HG03378 (cell line): Measurements from ENCODE around the gene NKD2.
"Not testable (repeated sequence)": the region's sequence is repeated elsewhere in the genome, so short reads cannot be mapped to it uniquely, and the experiment has no call there.

Source experiments
- ATAC-seq: cut with Tn5 transposase; IDR thresholded peaks from one replicate; pipeline ENCODE4 v1.9.1; 2021; ENCODE audit warnings: mild to moderate bottlenecking, moderate library complexity; ENCODE audit not compliant: unreplicated experiment

The NKD2 gene

DNA sequence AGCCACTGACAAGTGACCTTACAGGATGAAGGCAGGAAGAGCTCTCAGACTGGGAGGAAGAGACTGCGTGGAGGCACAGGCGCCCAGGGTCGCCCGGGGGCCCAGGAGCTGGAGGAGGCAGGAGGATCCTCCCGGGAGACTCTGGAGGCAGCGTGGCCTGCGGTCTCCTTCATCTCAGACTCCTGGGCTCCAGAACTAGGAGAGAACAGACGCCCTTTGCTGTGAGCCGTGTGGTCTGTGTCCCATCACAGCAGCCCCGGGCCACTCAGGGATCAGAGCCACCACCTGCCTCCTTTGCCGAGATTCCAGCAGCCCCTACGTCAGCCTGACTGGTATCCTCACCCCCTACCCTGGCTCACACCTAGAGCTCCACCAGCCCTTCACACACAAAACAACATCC, 58.1 kb downstream of the NKD2 start:
- ATAC-seq: no peak

DNA sequence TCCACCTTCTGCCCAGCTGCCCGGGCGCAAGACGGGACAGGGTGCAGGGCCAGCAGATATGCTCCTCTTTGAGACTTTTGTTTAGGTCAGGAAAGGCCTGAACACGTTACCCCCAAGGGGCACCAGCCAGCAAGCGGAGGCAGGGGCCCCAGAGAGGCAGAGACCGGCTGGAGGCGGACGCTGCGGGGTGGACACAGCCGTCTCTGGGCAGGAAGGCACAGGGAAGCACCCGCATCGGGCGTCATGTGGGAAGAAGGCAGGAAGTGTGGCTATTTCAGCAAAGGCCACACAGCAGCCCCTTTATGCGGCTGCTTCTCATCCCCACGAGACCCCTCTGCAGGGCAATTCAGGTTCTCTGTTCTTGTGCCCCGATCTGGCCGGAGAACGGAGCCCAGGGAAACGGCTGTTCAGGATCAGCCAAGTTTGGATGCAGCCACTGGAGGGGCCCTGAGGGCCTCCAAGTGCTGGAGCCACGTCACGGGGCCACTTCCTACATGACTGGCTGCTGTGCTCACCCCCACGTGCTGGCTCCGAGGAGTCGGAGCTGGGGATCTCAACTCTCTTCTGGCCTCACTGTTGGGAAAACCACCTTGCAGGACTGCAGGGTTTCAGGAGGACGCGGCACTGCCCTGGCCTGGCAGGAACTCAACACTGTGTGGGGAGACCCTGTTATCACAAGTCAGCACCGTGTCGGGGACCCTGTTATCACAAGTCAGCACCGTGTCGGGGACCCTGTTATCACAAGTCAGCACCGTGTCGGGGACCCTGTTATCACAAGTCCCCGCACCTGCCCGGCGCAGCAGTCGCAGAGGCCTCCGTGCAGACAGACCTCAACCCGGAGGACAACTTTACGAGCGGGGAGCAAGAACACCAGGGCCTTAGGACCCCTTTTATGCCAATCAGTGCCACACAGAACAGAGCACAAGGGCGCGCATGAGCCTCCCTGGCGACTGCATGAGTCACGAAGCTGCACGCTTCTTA, 58.8 kb downstream of the NKD2 start:
- ATAC-seq: no peak

DNA sequence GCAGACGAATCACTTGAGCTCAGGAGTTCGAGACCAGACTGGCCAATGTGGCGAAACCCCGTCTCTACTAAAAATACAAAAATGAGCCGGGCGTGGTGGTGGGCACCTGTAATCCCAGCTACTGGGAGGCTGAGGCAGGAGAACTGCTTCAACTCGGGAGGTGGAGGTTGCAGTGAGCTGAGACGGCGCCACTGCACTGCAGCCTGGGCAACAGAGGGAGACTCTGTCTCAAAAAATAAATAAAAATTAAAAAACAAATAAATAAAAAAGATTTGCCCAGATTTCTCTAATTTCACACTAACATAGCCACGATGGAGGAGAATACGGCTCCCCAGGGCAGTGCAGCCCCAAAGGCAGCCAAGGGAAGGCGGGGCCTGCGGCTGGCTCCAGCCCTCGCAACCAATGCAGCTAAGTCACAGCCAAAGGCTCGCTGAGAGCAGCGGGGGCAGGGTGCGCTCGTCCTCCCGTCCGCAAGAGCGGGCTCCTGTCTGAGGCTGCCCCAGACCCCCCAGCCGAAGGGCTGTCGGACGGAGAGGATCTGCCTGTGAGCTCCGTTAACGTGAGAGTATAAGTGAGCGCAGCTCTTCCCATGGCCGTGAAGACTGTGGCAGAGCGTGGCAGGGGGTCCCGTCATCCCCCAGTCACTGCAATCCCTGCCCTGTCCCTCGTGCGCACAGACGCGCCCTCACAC, 59.7 kb downstream of the NKD2 start:
- ATAC-seq: no peak

DNA sequence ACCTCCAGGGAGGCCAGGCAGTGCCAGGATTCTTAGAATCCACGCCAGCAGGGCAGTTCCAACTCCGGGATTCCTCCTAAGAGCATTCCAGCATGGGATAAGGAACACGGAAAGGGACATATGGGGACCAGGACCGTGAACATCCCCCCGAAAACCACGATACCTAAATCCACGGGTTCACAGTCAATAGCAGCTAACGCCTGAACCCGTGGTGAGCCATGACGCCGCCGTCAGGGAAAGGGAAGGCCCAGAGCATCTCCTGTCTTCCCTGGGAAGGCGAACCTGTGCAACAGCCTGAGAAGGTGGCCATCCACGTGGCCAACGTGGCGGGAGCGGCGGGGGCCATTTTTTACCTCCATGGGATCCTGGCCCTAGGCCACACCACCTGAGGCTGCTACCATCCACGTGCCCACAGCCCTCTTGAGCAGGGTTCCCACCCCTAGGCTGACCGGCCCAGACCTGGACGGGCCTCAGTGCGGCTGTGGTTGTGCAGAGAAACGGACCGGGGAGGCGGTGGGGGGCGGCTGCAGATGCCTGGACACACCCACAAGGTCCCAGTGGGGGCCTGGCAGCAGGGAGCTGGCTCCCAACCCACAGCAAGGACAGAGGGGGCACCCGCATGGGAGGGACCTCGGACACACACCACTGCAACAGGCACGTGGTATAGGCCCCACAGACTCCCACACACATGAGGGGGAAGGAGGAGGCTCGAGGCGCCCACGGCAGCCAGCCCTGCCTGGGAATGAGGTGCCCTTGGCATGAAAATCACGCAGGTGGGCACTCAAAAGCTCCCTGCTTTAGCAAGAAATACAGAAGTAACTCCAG, 60.5 kb downstream of the NKD2 start:
- no peak for ATAC-seq

DNA sequence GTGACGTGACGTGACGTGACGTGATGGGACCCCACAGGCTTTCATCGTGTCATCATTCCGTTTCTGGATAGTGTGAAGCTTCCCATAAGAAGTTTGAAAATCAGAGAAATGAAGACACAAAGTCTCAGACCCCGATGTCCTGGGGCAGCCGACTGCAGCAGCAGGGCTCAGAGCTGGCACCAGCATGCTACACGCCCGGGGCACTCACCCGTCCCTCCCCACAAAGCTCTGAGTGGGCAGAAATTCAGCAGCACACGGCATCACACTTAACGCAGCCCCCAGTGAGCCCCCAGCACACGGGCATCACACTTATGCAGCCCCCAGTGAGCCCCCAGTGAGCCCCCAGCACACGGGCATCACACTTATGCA, 61.1 kb downstream of the NKD2 start:
- ATAC-seq: no peak

DNA sequence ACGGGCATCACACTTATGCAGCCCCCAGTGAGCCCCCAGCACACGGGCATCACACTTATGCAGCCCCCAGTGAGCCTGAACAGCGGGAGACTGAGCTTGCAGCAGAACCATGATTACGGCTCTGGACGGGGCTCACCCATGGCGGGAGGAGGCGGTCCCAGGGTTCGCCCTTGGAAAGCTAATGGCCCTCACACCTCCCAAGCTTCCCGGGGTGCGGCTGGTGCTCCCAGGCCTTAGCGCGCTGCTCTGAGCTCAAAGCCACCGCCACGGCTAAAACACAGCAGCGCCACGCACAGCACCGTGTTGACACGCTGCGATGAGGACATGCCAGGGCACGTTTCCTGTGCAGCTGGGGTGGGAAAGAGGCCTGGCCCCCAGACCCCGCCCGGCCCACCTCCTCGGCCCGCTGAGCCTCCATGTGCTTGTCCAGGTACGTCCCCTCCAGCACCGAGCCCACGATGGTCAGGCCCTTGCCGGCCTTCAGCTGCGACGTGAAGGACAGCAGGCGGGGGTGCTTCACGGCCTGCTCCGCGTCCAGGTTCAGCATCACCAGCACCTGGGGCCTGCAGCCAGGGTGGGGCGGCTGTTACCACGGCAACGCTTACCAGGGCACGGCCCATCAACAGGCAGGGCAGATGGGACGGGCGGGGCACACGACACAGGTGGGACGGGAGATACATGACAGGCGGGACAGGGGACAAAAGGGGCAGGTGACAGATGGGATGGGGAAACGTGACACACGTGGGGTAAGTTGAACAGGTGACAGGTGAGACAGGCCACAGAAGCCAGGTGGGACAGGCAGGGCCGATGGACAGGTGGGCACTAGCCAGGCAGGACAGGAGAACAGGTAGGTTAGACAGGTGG, 64.9 kb downstream of the NKD2 start:
- no peak for ATAC-seq

GRCh38 chr5:1074226-1074625, 65.6 kb downstream of the NKD2 start:
- ATAC-seq: no peak

DNA sequence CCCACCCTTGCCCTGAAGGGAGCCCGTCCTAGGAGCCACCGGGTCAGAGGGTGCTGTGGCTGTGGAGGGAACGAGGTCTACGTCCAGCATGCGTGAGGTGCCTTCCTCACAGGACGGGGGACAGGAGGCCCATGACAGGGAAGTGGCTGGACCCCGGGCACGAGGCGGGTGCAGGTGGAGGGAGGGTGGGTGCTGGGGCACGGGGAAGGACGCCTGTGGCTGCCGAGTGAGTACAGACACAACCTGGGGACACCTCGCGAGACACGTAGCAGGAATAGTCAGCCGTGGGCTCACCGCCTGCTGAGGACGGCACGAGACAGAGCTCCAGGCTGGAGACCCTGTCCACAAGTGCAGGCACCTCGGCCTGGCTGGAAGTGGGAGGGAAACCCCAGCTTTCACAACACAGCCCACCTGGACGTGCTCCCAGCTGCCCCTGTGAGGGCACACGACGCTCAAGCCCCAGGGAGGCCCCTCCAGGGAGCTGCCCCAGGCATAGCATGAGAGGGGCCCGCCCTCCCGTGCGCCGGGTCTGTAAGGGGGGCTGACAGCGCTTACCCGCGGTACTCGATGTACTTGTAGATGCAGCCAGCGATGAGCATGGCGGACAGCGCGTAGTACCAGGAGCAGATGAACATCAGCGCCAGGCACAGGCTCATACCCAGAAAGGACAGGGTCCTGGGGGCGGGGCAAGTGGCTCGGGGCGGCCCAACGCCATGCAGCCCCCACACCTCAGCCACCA, 66.4 kb downstream of the NKD2 start:
- ATAC-seq: no peak

- no peak for ATAC-seq
Measured at GRCh38 chr5:1075555-1075881, 66.9 kb downstream of the NKD2 start.

- no peak for ATAC-seq
Measured at GRCh38 chr5:1075931-1076330, 67.3 kb downstream of the NKD2 start.

GRCh38 chr5:1076406-1076805, 67.8 kb downstream of the NKD2 start:
- ATAC-seq: no peak

DNA sequence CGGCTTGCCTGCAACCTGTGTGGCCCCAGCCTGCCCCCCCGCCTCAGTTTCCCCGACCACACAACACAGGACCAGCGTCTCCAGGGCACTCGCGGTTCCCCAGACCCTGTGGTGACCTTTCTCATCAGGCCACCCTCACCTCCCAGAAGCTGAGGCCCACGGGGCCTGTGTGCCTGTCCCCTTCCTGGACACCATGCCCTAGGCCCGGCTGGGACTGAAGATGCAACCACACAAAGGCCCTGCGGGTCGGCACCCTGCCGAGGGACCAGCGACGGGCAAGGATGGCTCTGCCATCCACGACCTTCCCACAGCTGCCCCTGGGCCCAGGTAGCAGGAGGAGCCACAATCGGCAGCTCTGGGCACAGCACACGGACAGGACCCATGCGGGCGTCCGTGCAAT, 68.4 kb downstream of the NKD2 start:
- ATAC-seq: no peak

GRCh38 chr5:1077491-1078020, 69.0 kb downstream of the NKD2 start:
- ATAC-seq: no peak

DNA sequence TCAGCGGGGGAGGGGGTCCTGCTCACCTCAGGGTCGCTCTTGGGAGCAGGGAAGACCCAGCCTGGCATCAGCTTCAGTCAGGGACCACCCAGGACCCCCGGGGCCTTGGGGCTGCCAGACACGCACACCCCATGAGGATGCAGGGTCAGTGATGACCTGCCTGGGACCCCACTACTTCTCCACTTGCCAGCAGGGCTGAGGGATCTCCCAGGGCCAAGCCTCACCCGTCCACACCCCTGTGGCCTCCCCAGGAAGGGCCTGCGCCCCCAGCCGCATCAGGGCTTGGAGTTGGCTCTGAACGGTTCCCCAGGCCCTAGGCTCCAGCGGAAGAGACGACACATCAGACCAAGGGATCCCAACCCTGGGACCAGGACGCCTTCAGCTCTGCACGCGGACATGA, 69.6 kb downstream of the NKD2 start:
- no peak for ATAC-seq

DNA sequence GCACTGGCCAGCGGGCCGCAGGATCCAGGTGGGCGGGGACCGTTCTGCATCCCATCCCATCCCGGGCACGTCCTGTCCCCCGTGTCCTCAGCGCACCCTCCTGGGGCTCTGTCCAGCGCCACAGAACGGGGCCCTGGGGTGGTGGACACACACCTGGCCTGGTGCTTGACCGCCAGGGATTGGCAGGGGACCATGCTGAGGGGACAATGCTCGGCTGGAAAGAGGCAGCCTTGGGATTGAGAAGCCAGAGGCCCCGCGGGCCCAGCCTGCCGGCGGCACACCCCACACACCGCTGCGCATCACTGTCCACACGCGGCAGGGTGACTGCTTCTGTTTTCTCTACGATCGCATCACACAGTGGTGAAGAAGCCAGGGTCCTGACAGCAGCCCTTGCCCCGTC, 70.2 kb downstream of the NKD2 start:
- no peak for ATAC-seq

DNA sequence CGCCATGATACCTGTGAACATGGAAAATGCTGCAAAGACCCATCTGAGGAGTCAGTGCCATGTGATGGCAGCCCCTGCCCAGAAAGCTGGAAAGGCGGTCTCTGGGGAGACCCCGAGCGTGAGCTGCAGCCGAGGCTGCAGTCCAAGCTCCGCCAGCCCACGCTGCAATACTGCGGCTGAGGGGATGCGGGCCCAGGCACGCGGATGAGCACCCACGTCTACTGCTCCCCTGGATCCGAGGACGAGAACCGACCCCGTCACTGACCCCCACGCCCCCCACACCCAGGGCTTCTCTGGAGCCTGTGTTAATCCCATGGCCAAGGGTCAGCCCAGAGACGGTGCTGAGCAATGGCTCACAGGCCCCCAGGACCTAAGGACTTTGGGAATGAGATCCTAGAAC, 70.9 kb downstream of the NKD2 start:
- ATAC-seq: no peak

DNA sequence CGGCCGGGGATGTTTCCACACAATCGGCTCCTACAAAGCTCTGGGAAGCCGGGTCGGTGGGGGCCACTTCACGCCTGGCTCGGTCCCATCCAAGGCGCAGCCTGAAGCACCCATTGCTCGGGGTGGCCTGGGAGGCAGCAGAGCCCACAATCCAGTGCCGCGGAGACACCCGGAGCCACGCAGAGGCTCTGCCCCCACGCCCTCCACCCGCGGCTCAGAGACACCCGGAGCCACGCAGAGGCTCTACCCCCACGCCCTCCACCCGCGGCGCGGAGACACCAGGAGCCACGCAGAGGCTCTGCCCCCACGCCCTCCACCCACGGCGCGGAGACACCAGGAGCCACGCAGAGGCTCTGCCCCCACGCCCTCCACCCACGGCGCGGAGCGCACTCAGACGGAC, 71.4 kb downstream of the NKD2 start:
- ATAC-seq: no peak

- no peak for ATAC-seq
Measured at GRCh38 chr5:1080432-1080831, 71.8 kb downstream of the NKD2 start.

DNA sequence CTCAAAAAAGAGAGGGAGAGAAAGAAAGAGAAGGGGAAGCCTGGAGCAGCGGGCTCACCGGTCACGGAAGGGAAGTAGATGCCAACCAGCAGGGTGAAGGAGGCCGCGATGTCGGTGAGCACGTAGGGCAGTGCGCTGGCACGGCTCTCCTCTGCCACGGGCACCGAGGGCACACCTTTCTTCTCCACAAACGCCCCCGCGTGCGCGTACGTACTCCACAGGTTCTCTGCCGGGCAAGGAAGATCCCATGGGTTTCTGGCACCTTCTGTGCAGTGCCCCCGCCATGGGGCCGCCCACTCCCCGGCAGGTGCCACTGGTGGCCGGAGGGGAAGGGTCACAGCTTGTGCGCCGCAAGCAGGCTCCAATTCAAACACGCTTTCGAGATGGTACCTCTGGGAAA, 72.9 kb downstream of the NKD2 start:
- ATAC-seq: no peak

- not testable (repeated sequence) for ATAC-seq
Measured at GRCh38 chr5:1083026-1083425, 74.4 kb downstream of the NKD2 start.
